GM19238 (cell line): Measurements from ENCODE around the gene CYP2S1.
"Not testable (repeated sequence)": the region's sequence is repeated elsewhere in the genome, so short reads cannot be mapped to it uniquely, and the experiment has no call there.

Experiments used
- DNase-seq: peaks from one replicate; pipeline ENCODE4 v3.0.0; 2011; ENCODE audit warnings: low spot score; ENCODE audit not compliant: insufficient read length

The CYP2S1 gene

GRCh38 chr19:41226053-41226873, 33.2 kb downstream of the CYP2S1 start:
- DNase-seq: no peak

- DNase-seq: no peak
These were observed 33.9 kb downstream of the CYP2S1 start for GRCh38 chr19:41226874-41227390.

GRCh38 chr19:41228486-41228885, 35.5 kb downstream of the CYP2S1 start:
- no peak for DNase-seq

- DNase-seq: not testable (repeated sequence)
These were observed 36.3 kb downstream of the CYP2S1 start for GRCh38 chr19:41229338-41229737.

- DNase-seq: no peak
These were observed 37.2 kb downstream of the CYP2S1 start for GRCh38 chr19:41230067-41230857.

GRCh38 chr19:41232686-41233085, 39.7 kb downstream of the CYP2S1 start:
- no peak for DNase-seq

GRCh38 chr19:41233748-41234240, 40.8 kb downstream of the CYP2S1 start:
- DNase-seq: no peak

GRCh38 chr19:41234512-41235168, 41.6 kb downstream of the CYP2S1 start:
- DNase-seq: no peak

- no peak for DNase-seq
These were observed 42.5 kb downstream of the CYP2S1 start for GRCh38 chr19:41235480-41235879.

GRCh38 chr19:41238244-41238643, 45.2 kb downstream of the CYP2S1 start:
- no peak for DNase-seq

- DNase-seq: no peak
These were observed 46.3 kb downstream of the CYP2S1 start for GRCh38 chr19:41239363-41239762.

- DNase-seq: no peak
These were observed 47.0 kb downstream of the CYP2S1 start for GRCh38 chr19:41239961-41240574.

GRCh38 chr19:41241859-41242258, 48.8 kb downstream of the CYP2S1 start:
- no peak for DNase-seq

GRCh38 chr19:41244117-41244516, 51.1 kb downstream of the CYP2S1 start:
- DNase-seq: no peak

GRCh38 chr19:41245843-41246242, 52.8 kb downstream of the CYP2S1 start:
- no peak for DNase-seq

GRCh38 chr19:41248895-41249294, 55.9 kb downstream of the CYP2S1 start:
- DNase-seq: no peak

- no peak for DNase-seq
These were observed 56.8 kb downstream of the CYP2S1 start for GRCh38 chr19:41249707-41250423.

GRCh38 chr19:41253660-41254059, 60.6 kb downstream of the CYP2S1 start:
- no peak for DNase-seq

GRCh38 chr19:41255171-41255570, 62.2 kb downstream of the CYP2S1 start:
- no peak for DNase-seq
